RWPE1 (cell line): Measurements from ENCODE around the gene FRMPD1.
"Not testable (repeated sequence)": the region's sequence is repeated elsewhere in the genome, so short reads cannot be mapped to it uniquely, and the experiment has no call there.

ENCODE experiments used
- CTCF ChIA-PET: fragments of 350-600 bp; sonication (Branson Sonifier 250); formaldehyde crosslinking; extraction: SDS; loops from one replicate; lab custom pipeline; 2021; lab: Yijun Ruan, JAX
- POLR2A ChIA-PET: fragments of 400-600 bp; formaldehyde crosslinking; extraction: SDS; loops from one replicate; lab custom pipeline; 2020; ENCODE audit warnings: antibody characterized with exemption; ENCODE audit not compliant: low non-redundant PET; lab: Yijun Ruan, JAX
- DNase-seq: peaks from one replicate; pipeline ENCODE4 v3.0.0; 2012; ENCODE audit warnings: low spot score
- H3K27ac ChIP-seq: fragments of 450-650 bp; 2 replicates; pipeline ENCODE4 v1.5.1; 2017
- CTCF ChIP-seq: fragments of 450-650 bp; conservative IDR thresholded peaks from 2 replicates; pipeline ENCODE4 v1.5.1; 2017; ENCODE audit warnings: low read depth, mild to moderate bottlenecking

The FRMPD1 gene

GRCh38 chr9:37752642-37753488 lies 102.1 kb downstream of the FRMPD1 start:
- peak overlapping the region; percentile 75 for H3K27ac ChIP-seq
- TF ChIP-seq CTCF = no peak
- DNase-seq = no peak
- ChIA-PET CTCF (no interaction called here), POLR2A (no interaction called here)

- peak; percentile 81 for DNase-seq
- TF ChIP-seq CTCF = no peak
- H3K27ac ChIP-seq = peak within 1 kb of the TSS; percentile 75
- POLR2A ChIA-PET = no interaction called here
- CTCF ChIA-PET = no interaction called here
Measured at GRCh38 chr9:37753489-37754190, 102.9 kb downstream of the FRMPD1 start, which contains the start of gene TRMT10B. Gene TRMT10B, plus strand, starts transcription at chr9:37753805. Its CDS starts 8,127 bp downstream, at chr9:37761932.

GRCh38 chr9:37758747-37759146 lies 108.0 kb downstream of the FRMPD1 start:
- no peak for TF ChIP-seq CTCF
- ChIA-PET POLR2A (no interaction called here), CTCF (no interaction called here)
- no peak overlapping the region for H3K27ac ChIP-seq
- DNase-seq = no peak

- DNase-seq = peak; percentile 22
Measured at GRCh38 chr9:37760416-37761161, 109.8 kb downstream of the FRMPD1 start.

GRCh38 chr9:37761511-37761910 lies 110.8 kb downstream of the FRMPD1 start:
- ChIA-PET CTCF (no interaction called here), POLR2A (no interaction called here)
- TF ChIP-seq CTCF = no peak
- no peak overlapping the region for H3K27ac ChIP-seq
- DNase-seq = no peak

More at GRCh38 chr9:37760416-37761161, 109.8 kb downstream of the FRMPD1 start:
- TF ChIP-seq CTCF = no peak
- POLR2A ChIA-PET = no interaction called here
- no peak overlapping the region for H3K27ac ChIP-seq
- CTCF ChIA-PET = no interaction called here

GRCh38 chr9:37765263-37765662 lies 114.5 kb downstream of the FRMPD1 start:
- DNase-seq, POLR2A ChIA-PET: not testable (repeated sequence)

More at GRCh38 chr9:37765263-37765662, 114.5 kb downstream of the FRMPD1 start:
- CTCF ChIA-PET, H3K27ac ChIP-seq: not testable (repeated sequence)
